GM12892 (cell line): ENCODE data around the gene PPBP.

Experiments
- POLR2A ChIP-seq: IDR thresholded peaks from 2 replicates; pipeline ENCODE4 v1.6.1; 2011; ENCODE audit warnings: low read depth, low read length, control low read depth
- POLR2AphosphoS5 ChIP-seq: IDR thresholded peaks from 2 replicates; pipeline ENCODE4 v1.6.1; 2011; ENCODE audit warnings: low read depth, low read length, control low read depth
- TAF1 ChIP-seq: IDR thresholded peaks from 2 replicates; pipeline ENCODE4 v1.6.1; 2011; ENCODE audit warnings: low read depth, mild to moderate bottlenecking, control low read depth, low read length, borderline replicate concordance

DNA sequence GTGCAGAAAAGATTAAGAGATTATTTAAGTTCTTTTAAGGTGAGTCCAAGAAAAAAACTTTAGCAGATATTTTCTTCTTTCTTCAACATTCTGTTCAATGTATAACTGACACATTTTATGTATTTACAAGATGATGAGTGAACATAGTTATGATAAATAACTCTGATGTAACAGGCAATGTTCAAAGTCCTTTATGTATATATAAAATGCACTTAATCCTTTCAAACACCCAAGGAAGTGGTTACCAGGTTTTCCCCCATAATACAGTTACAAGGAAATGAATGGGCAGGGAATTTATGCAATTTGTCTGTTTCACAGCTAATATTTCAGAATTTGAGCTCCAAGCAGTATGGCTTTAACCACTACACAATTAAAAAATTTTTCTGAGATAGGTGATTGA is 42.3 kb upstream of the PPBP start:
- no peak for TF ChIP-seq POLR2A
- TF ChIP-seq POLR2AphosphoS5, result no peak
- TF ChIP-seq TAF1, result no peak
